ENCODE results near the gene RASSF3.
"Not testable (repeated sequence)": the region's sequence is repeated elsewhere in the genome, so short reads cannot be mapped to it uniquely, and the experiment has no call there.

The RASSF3 gene

GRCh38 chr12:64685605-64686004, 75.3 kb downstream of the RASSF3 start:
- H3K27ac ChIP-seq = no peak overlapping the region
- TF ChIP-seq CTCF (conservative IDR thresholded peaks at IDR 0.05) = no peak

GRCh38 chr12:64687816-64688215, 77.5 kb downstream of the RASSF3 start:
- TF ChIP-seq CTCF (conservative IDR thresholded peaks at IDR 0.05) (no peak), ZFX (IDR thresholded peaks at IDR 0.05) (no peak)

GRCh38 chr12:64688219-64688618, 77.9 kb downstream of the RASSF3 start:
- H3K27ac ChIP-seq = peak overlapping the region; percentile 78
- TF ChIP-seq CTCF (conservative IDR thresholded peaks at IDR 0.05) (no peak), ZFX (IDR thresholded peaks at IDR 0.05) (no peak)

More at GRCh38 chr12:64687816-64688215, 77.5 kb downstream of the RASSF3 start:
- peak overlapping the region; percentile 78 for H3K27ac ChIP-seq

GRCh38 chr12:64688715-64689114, 78.4 kb downstream of the RASSF3 start:
- no peak for TF ChIP-seq ZFX (IDR thresholded peaks at IDR 0.05)
- no peak for TF ChIP-seq CTCF (conservative IDR thresholded peaks at IDR 0.05)
- H3K27ac ChIP-seq = peak overlapping the region; percentile 78

- H3K27ac ChIP-seq = not testable (repeated sequence)
Measured at GRCh38 chr12:64690236-64690635, 79.9 kb downstream of the RASSF3 start.

GRCh38 chr12:64691227-64691794, 81.0 kb downstream of the RASSF3 start:
- no peak for TF ChIP-seq ZFX (IDR thresholded peaks at IDR 0.05)
- TF ChIP-seq CTCF (conservative IDR thresholded peaks at IDR 0.05) = no peak

GRCh38 chr12:64691795-64692583, 81.7 kb downstream of the RASSF3 start:
- no peak for TF ChIP-seq CTCF (conservative IDR thresholded peaks at IDR 0.05)
- no peak for TF ChIP-seq ZFX (IDR thresholded peaks at IDR 0.05)

More at GRCh38 chr12:64691227-64691794, 81.0 kb downstream of the RASSF3 start:
- H3K27ac ChIP-seq = no peak overlapping the region

More at GRCh38 chr12:64691795-64692583, 81.7 kb downstream of the RASSF3 start:
- H3K27ac ChIP-seq = no peak overlapping the region
